HG02798 (cell line): ENCODE measurements around the gene C1orf185.
"Not testable (repeated sequence)": the region's sequence is repeated elsewhere in the genome, so short reads cannot be mapped to it uniquely, and the experiment has no call there.

ENCODE experiments used
- ATAC-seq: cut with Tn5 transposase; IDR thresholded peaks from one replicate; pipeline ENCODE4 v1.9.1; 2021; ENCODE audit warnings: mild to moderate bottlenecking; ENCODE audit not compliant: unreplicated experiment, poor library complexity

The C1orf185 gene

GRCh38 chr1:51101976-51102375, at the start of gene C1orf185:
Gene C1orf185, plus strand, starts transcription at chr1:51102228. Its CDS starts 6 bp downstream, at chr1:51102234.
- no peak for ATAC-seq

- ATAC-seq, result peak; percentile 77
Observed at GRCh38 chr1:51058858-51059257, 43.2 kb upstream of the C1orf185 start.

GRCh38 chr1:51061231-51061918, 40.7 kb upstream of the C1orf185 start:
- no peak for ATAC-seq

- no peak for ATAC-seq
Observed at GRCh38 chr1:51063121-51063520, 38.9 kb upstream of the C1orf185 start.

GRCh38 chr1:51070011-51070410, 32.0 kb upstream of the C1orf185 start:
- ATAC-seq, result no peak

GRCh38 chr1:51070640-51071039, 31.4 kb upstream of the C1orf185 start:
- ATAC-seq, result no peak

- no peak for ATAC-seq
Observed at GRCh38 chr1:51071291-51072042, 30.6 kb upstream of the C1orf185 start.

GRCh38 chr1:51072043-51072439, 30.0 kb upstream of the C1orf185 start:
- no peak for ATAC-seq

GRCh38 chr1:51072651-51073050, 29.4 kb upstream of the C1orf185 start:
- no peak for ATAC-seq

- no peak for ATAC-seq
Observed at GRCh38 chr1:51073456-51073855, 28.6 kb upstream of the C1orf185 start.

GRCh38 chr1:51086496-51087271, 15.3 kb upstream of the C1orf185 start:
- no peak for ATAC-seq

GRCh38 chr1:51088474-51088873, 13.6 kb upstream of the C1orf185 start:
- ATAC-seq, result no peak

GRCh38 chr1:51093581-51093980, 8.4 kb upstream of the C1orf185 start:
- no peak for ATAC-seq

GRCh38 chr1:51097171-51097570, 4.9 kb upstream of the C1orf185 start:
- ATAC-seq, result no peak

- ATAC-seq, result peak; percentile 71
Observed at GRCh38 chr1:51100264-51100880, 1.7 kb upstream of the C1orf185 start.

GRCh38 chr1:51114137-51114536, 12.1 kb downstream of the C1orf185 start:
- no peak for ATAC-seq

- ATAC-seq, result no peak
Observed at GRCh38 chr1:51115714-51116404, 13.8 kb downstream of the C1orf185 start.

- no peak for ATAC-seq
Observed at GRCh38 chr1:51119331-51119730, 17.3 kb downstream of the C1orf185 start.

GRCh38 chr1:51120629-51121028, 18.6 kb downstream of the C1orf185 start:
- ATAC-seq, result no peak

GRCh38 chr1:51127152-51127551, 25.1 kb downstream of the C1orf185 start:
- not testable (repeated sequence) for ATAC-seq
